ENCODE results near the gene LRPPRC.

LRPPRC gene

GRCh38 chr2:43872151-43872550, 123.6 kb downstream of the LRPPRC start:
- no peak for DNase-seq (ENCODE audit: low read depth in 2 of 3, low spot score in 1 of 3)

GRCh38 chr2:43855292-43855691, 140.5 kb downstream of the LRPPRC start:
- DNase-seq (ENCODE audit: low read depth in 2 of 3, low spot score in 1 of 3): no peak

- no peak for DNase-seq (ENCODE audit: low read depth in 2 of 3, low spot score in 1 of 3)
Observed at GRCh38 chr2:43854671-43855070, 141.1 kb downstream of the LRPPRC start.

- no peak for DNase-seq (ENCODE audit: low read depth in 2 of 3, low spot score in 1 of 3)
Observed at GRCh38 chr2:43853141-43854081, 142.4 kb downstream of the LRPPRC start.

- no peak for DNase-seq (ENCODE audit: low read depth in 2 of 3, low spot score in 1 of 3)
Observed at GRCh38 chr2:43852196-43852730, 143.5 kb downstream of the LRPPRC start.

GRCh38 chr2:43851011-43851980, 144.5 kb downstream of the LRPPRC start:
- no peak for DNase-seq (ENCODE audit: low read depth in 2 of 3, low spot score in 1 of 3)

- no peak for DNase-seq (ENCODE audit: low read depth in 2 of 3, low spot score in 1 of 3)
Observed at GRCh38 chr2:43848214-43848613, 147.6 kb downstream of the LRPPRC start.

- no peak for DNase-seq (ENCODE audit: low read depth in 2 of 3, low spot score in 1 of 3)
Observed at GRCh38 chr2:43846140-43846793, 149.5 kb downstream of the LRPPRC start.

GRCh38 chr2:43845181-43845580, 150.6 kb downstream of the LRPPRC start:
- DNase-seq (ENCODE audit: low read depth in 2 of 3, low spot score in 1 of 3): no peak

GRCh38 chr2:43842866-43843226, 152.9 kb downstream of the LRPPRC start:
- DNase-seq (ENCODE audit: low read depth in 2 of 3, low spot score in 1 of 3): no peak

GRCh38 chr2:43841949-43842865, 153.6 kb downstream of the LRPPRC start:
- DNase-seq (ENCODE audit: low read depth in 2 of 3, low spot score in 1 of 3): no peak

GRCh38 chr2:43840965-43841364, 154.8 kb downstream of the LRPPRC start:
- DNase-seq (ENCODE audit: low read depth in 2 of 3, low spot score in 1 of 3): no peak

- DNase-seq (ENCODE audit: low read depth in 2 of 3, low spot score in 1 of 3): no peak
Observed at GRCh38 chr2:43839776-43840564, 155.8 kb downstream of the LRPPRC start.

- DNase-seq (ENCODE audit: low read depth in 2 of 3, low spot score in 1 of 3): no peak
Observed at GRCh38 chr2:43838560-43839267, 157.1 kb downstream of the LRPPRC start, which contains the start of the genes ABCG5 and ABCG8. ABCG5 (minus strand) TSS chr2:43838839; CDS start chr2:43838679, 160 bp downstream. ABCG8 (plus strand) TSS chr2:43838971; CDS start chr2:43839054, 83 bp downstream.

GRCh38 chr2:43837831-43838559, 157.8 kb downstream of the LRPPRC start:
- DNase-seq (ENCODE audit: low read depth in 2 of 3, low spot score in 1 of 3): no peak

GRCh38 chr2:43837033-43837432, 158.8 kb downstream of the LRPPRC start:
- no peak for DNase-seq (ENCODE audit: low read depth in 2 of 3, low spot score in 1 of 3)
